HepG2 (cell line): Measurements from ENCODE around the gene GTF2A2. TPM values are rescaled to one million over a fixed set of nuclear protein-coding genes. Genes with fewer than 3 reads are reported as not detected.

ENCODE experiments used
- ATF4 ChIP-seq, 2 experiments: fragments of 450-650 bp in 1 of 2; sonication (generic) in 1 of 2; formaldehyde crosslinking; IDR thresholded peaks; 2 replicates each; pipeline versions ENCODE4 v1.5.0 to v1.8.0; 2020 to 2022; ENCODE audit warnings: mild to moderate bottlenecking in 1 of 2, missing genetic modification reagents in 1 of 2
- HOXA9 ChIP-seq: sonication (generic); formaldehyde crosslinking; IDR thresholded peaks from 2 replicates; pipeline ENCODE4 v1.8.1; 2022; ENCODE audit warnings: missing genetic modification reagents, mild to moderate bottlenecking, moderate library complexity, borderline replicate concordance
- KLF13 ChIP-seq: sonication (generic); formaldehyde crosslinking; IDR thresholded peaks from 2 replicates; pipeline ENCODE4 v1.4.0; 2020; ENCODE audit warnings: mild to moderate bottlenecking, missing genetic modification reagents
- MEF2D ChIP-seq: sonication (generic); formaldehyde crosslinking; IDR thresholded peaks from 2 replicates; pipeline ENCODE4 v1.5.1; 2020; ENCODE audit warnings: mild to moderate bottlenecking, missing genetic modification reagents
- NCOA5 ChIP-seq: sonication (generic); formaldehyde crosslinking; IDR thresholded peaks from 2 replicates; pipeline ENCODE4 v1.4.0; 2020; ENCODE audit warnings: missing genetic modification reagents
- PLRG1 ChIP-seq: fragments of 450-650 bp; conservative IDR thresholded peaks from 2 replicates; pipeline ENCODE4 v1.6.1; 2016
- PRDM10 ChIP-seq: sonication (generic); formaldehyde crosslinking; IDR thresholded peaks from 2 replicates; pipeline ENCODE4 v1.4.0; 2020; ENCODE audit warnings: low read depth, missing genetic modification reagents
- TAF1 ChIP-seq: sonication (generic); formaldehyde crosslinking; IDR thresholded peaks from 2 replicates; pipeline ENCODE4 v1.4.0; 2020; ENCODE audit warnings: missing genetic modification reagents
- TCF12 ChIP-seq, 2 experiments: fragments of 450-650 bp in 1 of 2; sonication (generic) in 1 of 2; formaldehyde crosslinking in 1 of 2; IDR thresholded peaks; 2 replicates each; pipeline versions ENCODE4 v1.6.1 to v1.8.0; 2017 to 2022; ENCODE audit warnings: antibody characterized with exemption in 1 of 2, mild to moderate bottlenecking in 1 of 2, missing genetic modification reagents in 1 of 2, moderate library complexity in 1 of 2
- TCF7L2 ChIP-seq: IDR thresholded peaks from 2 replicates; pipeline ENCODE4 v1.6.1; 2011; ENCODE audit warnings: mild to moderate bottlenecking, low read depth, low read length, moderate library complexity
- THYN1 ChIP-seq: sonication (generic); formaldehyde crosslinking; IDR thresholded peaks from 2 replicates; pipeline ENCODE4 v1.8.1; 2023; ENCODE audit warnings: low read depth, mild to moderate bottlenecking, moderate library complexity, missing genetic modification reagents, borderline replicate concordance
- ZBTB10 ChIP-seq: sonication (generic); formaldehyde crosslinking; IDR thresholded peaks from 2 replicates; pipeline ENCODE4 v1.4.0; 2020; ENCODE audit warnings: missing genetic modification reagents, borderline replicate concordance
- ZBTB42 ChIP-seq: sonication (generic); formaldehyde crosslinking; IDR thresholded peaks from 2 replicates; pipeline ENCODE4 v1.5.0; 2020; ENCODE audit warnings: mild to moderate bottlenecking, missing genetic modification reagents
- ZFP90 ChIP-seq: sonication (generic); formaldehyde crosslinking; IDR thresholded peaks from 2 replicates; pipeline ENCODE4 v1.8.0; 2022; ENCODE audit warnings: missing genetic modification reagents, mild to moderate bottlenecking, inconsistent platforms, borderline replicate concordance
- ZNF10 ChIP-seq: sonication (generic); formaldehyde crosslinking; IDR thresholded peaks from 2 replicates; pipeline ENCODE4 v1.4.0; 2020; ENCODE audit warnings: mild to moderate bottlenecking, low read depth, missing genetic modification reagents, borderline replicate concordance
- ZNF180 ChIP-seq: sonication (generic); formaldehyde crosslinking; IDR thresholded peaks from 2 replicates; pipeline ENCODE4 v1.4.0; 2020; ENCODE audit warnings: low read depth, missing genetic modification reagents, borderline replicate concordance
- ZNF292 ChIP-seq: sonication (generic); formaldehyde crosslinking; IDR thresholded peaks from 2 replicates; pipeline ENCODE4 v1.8.1; 2022; ENCODE audit warnings: mild to moderate bottlenecking, low read depth, missing genetic modification reagents, borderline replicate concordance
- ZNF678 ChIP-seq: sonication (generic); formaldehyde crosslinking; IDR thresholded peaks from 2 replicates; pipeline ENCODE4 v1.4.0; 2020; ENCODE audit warnings: mild to moderate bottlenecking, missing genetic modification reagents
- polyA plus RNA-seq, 8 experiments: library from polyadenylated mRNA; depleted of rRNA in 3 of 8; stranded (reverse) in 7 of 8; unstranded in 1 of 8; fragments of >200 nt; fragmentation: Illumina TruSeq in 4 of 8; extraction: Trizol in 4 of 8; gene quantifications; 2 replicates each; pipeline versions ENCODE4 v1.2.1 to v1.2.3, GENCODE V29; 2011 to 2016; ENCODE audit warnings: low read depth in 4 of 8, missing spikeins in 1 of 8, mixed read lengths in 1 of 8; ENCODE audit not compliant: insufficient read depth in 1 of 8
- total RNA-seq, 5 experiments: library from RNA; depleted of rRNA; stranded (reverse); fragments of >200 nt; fragmentation: Illumina TruSeq; extraction: Trizol; gene quantifications; 2 replicates each; pipeline ENCODE4 v1.2.3, GENCODE V29; 2016; ENCODE audit warnings: low read depth in 1 of 5
- TF ChIP-seq, protein P1 (sequence below): sonication (generic); formaldehyde crosslinking; IDR thresholded peaks from 2 replicates; pipeline ENCODE4 v1.8.0; 2022; ENCODE audit warnings: mild to moderate bottlenecking, missing genetic modification reagents; ENCODE audit not compliant: insufficient replicate concordance

The GTF2A2 gene
- total and polyA plus RNA-seq, 2 of the 13 experiments (the other 11 are each of a cell fraction or from before 2014, with no cell fraction given) = 24.4 to 106 TPM

DNA sequence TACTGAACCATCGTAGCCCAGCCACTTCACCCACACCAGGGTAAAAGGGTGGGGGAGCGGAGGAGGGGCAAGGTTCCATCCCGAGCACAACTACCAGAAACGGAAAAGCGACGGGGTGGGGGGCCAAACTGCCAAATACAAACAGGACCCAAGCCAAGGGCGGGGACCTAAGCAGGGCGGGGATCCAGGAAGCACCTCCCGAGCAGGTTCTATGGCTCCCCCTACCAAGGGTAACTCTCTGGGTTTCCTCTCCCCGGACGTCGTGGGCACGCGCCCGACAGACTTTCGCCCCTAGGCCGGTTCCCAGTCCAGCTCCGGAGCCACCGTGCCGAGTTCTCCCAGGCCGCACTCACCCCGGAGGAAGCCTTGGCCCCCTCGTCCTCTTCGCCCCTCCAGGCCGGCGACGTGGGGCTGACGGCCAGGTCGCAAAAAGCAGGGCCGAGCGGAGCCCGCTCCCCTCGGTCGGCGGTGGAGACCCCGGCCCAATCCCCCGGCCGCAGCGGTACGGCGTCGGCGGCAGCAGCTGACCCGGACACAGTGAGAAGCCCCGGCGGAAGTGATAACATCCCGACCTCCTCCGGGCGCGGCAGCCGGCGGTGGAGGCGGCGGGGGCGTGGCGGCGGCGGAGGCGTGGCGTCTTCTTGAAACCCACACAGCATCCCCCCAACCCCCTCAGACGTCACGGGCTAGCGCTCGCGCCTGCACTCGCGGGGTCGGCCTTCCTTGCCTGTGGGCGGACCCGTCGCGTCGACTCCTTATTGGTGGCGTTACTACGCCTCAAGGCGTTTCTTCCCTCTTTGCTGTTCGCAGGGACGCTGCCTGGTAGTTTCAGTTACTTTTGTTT, 31.7 kb upstream of the GTF2A2 start, which contains the start of gene BNIP2 (continued):
- TF ChIP-seq, protein P1, sequence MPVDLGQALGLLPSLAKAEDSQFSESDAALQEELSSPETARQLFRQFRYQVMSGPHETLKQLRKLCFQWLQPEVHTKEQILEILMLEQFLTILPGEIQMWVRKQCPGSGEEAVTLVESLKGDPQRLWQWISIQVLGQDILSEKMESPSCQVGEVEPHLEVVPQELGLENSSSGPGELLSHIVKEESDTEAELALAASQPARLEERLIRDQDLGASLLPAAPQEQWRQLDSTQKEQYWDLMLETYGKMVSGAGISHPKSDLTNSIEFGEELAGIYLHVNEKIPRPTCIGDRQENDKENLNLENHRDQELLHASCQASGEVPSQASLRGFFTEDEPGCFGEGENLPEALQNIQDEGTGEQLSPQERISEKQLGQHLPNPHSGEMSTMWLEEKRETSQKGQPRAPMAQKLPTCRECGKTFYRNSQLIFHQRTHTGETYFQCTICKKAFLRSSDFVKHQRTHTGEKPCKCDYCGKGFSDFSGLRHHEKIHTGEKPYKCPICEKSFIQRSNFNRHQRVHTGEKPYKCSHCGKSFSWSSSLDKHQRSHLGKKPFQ (CRISPR knock-in tag) = no peak
- TF ChIP-seq ZFP90 (CRISPR knock-in tag) = no peak
- TF ChIP-seq NCOA5 = no peak
- peak; percentile 69 for TF ChIP-seq MEF2D
- TF ChIP-seq TCF7L2 = no peak
- TF ChIP-seq ZNF180 = no peak
- TF ChIP-seq KLF13 (CRISPR knock-in tag) = no peak
- TF ChIP-seq ZNF678 (CRISPR knock-in tag) = no peak
- TF ChIP-seq TAF1 (CRISPR knock-in tag) = peak; percentile 89
- TF ChIP-seq ZBTB10 = 0 out of 2 replicates have a peak, but pooled peaks have one; percentile 54
- no peak for TF ChIP-seq ZBTB42 (CRISPR knock-in tag)
- no peak for TF ChIP-seq PRDM10 (CRISPR knock-in tag)
- no peak for TF ChIP-seq PLRG1
- 0 out of 4 replicates have a peak, but pooled peaks of 1 of the 2 experiments have one; percentile 15 for TF ChIP-seq ATF4 (CRISPR knock-in tag; IDR thresholded peaks at IDR 0.05)
- no peak for TF ChIP-seq ZNF10
- no peak for TF ChIP-seq TCF12 (IDR thresholded peaks at IDR 0.05)
- peak; percentile 79; the same call in 1 of the 2 replicates for TF ChIP-seq TCF12 (CRISPR knock-in tag; IDR thresholded peaks at IDR 0.05)
- TF ChIP-seq HOXA9 (CRISPR knock-in tag) = 0 out of 2 replicates have a peak, but pooled peaks have one; percentile 45
- no peak for TF ChIP-seq ZNF292 (CRISPR knock-in tag)
- no peak for TF ChIP-seq THYN1 (CRISPR knock-in tag)
